NCI-H748 (cell line): ENCODE data around the gene AGFG2.
A peak's percentile ranks its signal among the peaks of the same experiment; 100 is the strongest.

Source experiments
- DNase-seq: peaks from one replicate; lab custom pipeline; 2025; ENCODE audit not compliant: unreplicated experiment; lab: John Stamatoyannopoulos, UW

Gene AGFG2

DNA sequence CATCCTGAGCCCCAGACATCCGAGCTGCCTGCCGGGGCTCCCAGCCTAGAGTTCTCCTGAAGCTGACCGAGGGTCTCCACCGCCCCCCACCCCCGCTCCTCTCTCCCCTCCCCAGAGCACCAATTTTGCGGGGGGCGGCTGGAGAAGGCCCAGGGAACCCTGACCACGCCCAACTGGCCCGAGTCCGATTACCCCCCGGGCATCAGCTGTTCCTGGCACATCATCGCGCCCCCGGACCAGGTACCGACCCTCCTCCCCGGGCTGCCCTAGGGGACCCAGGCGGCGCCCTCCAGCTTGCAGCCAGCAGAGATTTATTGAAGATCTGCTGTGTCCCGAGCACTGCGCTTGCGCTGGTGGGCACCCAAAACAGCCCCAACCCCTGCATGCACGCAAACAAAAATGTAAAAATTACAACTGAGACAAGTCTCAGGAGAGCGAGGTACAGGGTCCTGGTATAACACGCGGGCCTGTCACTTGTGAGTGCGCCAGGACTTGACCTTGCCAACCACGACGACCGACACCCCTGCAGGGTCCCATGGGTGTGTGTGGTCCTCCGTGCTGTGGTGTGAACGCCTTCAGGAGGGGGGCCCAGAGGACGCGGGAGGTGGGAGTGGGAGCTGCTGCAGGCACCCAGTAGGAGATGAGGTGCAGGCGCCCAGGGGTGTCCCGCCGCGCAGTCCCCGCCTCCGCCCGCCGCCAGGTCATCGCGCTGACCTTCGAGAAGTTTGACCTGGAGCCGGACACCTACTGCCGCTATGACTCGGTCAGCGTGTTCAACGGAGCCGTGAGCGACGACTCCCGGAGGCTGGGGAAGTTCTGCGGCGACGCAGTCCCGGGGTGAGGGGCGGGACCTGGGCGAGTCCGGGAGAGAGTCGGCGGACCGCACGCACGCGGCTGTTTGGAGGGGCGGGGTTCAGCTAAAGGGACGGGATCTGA is 66.2 kb downstream of the AGFG2 start:
- DNase-seq = peak; percentile 37

GRCh38 chr7:100606313-100606712 is 67.3 kb downstream of the AGFG2 start:
- no peak for DNase-seq

DNA sequence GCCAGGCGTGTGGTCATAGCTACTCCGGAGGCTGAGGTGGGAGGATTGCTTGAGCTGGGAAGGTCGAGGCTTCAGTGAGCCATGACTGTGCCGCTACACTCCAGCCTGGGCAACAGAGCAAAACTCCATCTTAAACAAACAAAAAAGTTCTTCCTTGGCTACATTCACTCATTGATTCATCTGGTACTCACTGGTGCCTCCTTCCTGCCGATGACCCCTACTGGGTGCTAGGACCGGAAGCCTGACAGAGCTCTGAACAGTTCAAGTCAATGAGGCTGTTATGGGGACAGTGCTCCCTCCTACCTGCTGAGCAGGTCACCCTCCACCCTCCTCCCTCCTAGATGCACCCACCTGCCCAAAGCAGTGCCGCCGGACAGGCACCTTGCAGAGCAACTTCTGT is 68.1 kb downstream of the AGFG2 start:
- no peak for DNase-seq

- DNase-seq = no peak
These were observed 71.0 kb downstream of the AGFG2 start for GRCh38 chr7:100609958-100610357.

DNA sequence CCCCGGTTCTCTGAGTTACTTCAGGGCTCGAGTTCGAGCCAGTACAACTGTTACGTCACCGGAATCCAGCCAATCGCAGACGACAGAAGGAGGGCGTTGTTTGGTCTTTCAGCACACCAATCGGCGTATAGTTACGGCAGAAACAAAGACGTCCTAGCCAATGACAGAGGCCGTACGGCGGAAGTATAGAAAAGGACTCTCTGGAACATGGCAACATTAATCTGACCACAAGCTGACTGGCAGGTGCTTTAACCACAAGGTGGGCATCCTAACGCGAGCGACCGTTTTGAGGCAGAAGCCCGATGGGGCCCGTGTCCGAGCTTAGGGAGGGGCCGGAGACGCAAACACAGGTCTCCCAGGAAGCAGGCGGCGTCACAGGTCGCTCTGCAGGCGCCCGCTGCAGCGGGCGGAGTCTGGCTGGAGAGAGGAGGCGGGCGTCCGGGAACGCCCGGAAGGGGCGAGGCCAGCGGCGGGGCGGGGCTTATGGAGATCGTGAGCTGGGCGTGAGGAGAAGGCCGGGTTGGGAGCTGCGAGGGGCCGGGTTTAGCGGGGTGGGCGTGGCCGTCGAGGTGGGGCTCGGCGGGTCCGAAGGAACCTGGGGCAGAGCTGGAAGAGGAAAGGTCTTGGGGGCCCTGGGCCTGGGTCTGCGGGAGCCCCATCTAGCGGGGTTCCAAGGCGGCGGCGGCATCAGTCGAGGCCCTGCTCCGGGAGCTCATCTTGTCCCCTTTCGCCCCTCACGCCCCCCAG is 73.2 kb downstream of the AGFG2 start, which contains the start of gene MOSPD3:
Gene MOSPD3 (plus strand): TSS at position 558 of the 747 bp plus-strand sequence. CDS start 252 bp downstream, outside the sequence.
- peak; percentile 100 for DNase-seq

- DNase-seq = peak; percentile 36
These were observed 73.9 kb downstream of the AGFG2 start for GRCh38 chr7:100612730-100613390.

GRCh38 chr7:100613412-100614175 is 74.6 kb downstream of the AGFG2 start:
- no peak for DNase-seq

DNA sequence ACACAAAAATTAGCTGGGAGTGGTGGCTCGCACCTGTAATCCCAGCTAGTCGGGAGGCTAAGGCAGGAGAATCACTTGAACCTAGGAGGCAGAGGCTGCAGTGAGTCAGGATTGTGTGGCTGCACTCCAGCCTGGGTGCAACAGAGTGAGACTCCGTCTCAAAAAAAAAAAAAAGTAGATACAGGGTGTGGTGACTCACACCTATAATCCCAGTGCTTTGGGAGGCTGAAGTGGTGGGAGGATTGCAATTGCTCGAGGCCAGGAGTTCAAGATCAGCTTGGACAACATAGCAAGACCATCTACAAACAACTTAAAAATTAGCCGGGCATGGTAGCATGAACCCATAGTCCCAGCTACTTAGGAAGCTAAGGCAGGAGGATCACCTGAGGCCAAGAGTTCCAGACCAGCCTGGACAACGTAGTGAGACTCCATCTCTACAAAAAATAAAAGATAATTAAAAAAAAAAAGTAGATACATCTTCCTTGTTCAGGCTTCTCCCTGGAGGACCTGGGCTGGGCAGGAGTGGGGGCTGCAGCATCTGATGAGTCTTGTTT is 75.4 kb downstream of the AGFG2 start:
- no peak for DNase-seq
